Measurements from ENCODE around the gene SOST.
"Not testable (repeated sequence)": the region's sequence is repeated elsewhere in the genome, so short reads cannot be mapped to it uniquely, and the experiment has no call there.

Gene SOST

DNA sequence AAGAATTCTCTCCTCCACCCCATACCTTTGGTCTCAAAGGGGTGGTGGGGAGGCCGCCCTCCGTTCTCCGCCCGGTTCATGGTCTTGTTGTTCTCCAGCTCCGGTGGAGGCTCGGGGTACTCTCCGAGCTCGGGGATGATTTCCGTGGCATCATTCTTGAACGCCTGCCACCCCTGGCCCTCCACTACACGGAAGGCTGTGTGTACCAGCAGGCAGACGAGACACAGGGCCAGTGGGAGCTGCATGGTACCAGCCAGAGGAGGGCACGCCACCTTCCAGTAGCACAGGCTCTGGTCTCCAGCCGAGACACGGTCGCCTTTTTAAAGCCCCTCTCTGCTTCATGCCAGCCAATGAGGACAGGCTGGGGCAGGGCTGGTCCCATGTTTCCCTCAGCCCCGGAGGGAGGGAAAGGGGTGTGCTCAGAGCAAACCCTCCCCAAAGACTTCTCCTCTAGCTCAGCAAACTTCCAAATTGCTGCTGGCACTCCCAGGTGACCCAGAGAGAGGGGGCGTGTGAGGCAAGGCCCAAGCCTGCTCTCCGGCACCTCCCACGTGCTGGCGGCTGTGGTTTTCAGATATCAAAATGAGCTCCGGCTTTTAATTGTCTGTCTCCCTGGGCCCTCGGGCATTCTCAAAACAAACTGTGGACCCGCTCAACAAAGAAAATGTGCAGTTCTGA, at the start of gene SOST:
Gene SOST (minus strand): TSS at position 295 of the 678 bp plus-strand sequence. CDS start 50 bp downstream, at position 245.
- no peak for DNase-seq

- DNase-seq, result no peak
Observed at GRCh38 chr17:43808076-43808475, 49.5 kb upstream of the SOST start.

- no peak for DNase-seq
Observed at GRCh38 chr17:43805117-43805516, 46.5 kb upstream of the SOST start.

DNA sequence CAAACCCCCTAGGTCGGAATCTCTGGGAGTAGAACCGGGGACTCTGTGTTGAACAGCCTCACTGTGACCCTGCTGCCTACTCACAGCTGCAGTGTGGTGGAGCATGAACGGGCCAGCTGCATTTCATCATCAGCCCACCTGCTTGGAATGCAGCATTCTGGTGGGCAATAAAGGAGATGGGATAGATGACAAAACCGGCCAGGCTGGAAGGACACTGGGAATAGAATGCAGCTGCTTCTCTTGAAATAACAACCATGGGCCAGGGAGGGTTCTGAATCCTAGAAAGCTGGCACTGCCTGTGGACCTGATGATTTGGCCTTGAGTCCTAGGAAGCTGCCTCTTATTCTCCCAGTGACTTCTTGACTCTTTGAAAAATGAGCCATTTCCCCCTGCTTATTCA, 45.2 kb upstream of the SOST start:
- DNase-seq, result no peak

DNA sequence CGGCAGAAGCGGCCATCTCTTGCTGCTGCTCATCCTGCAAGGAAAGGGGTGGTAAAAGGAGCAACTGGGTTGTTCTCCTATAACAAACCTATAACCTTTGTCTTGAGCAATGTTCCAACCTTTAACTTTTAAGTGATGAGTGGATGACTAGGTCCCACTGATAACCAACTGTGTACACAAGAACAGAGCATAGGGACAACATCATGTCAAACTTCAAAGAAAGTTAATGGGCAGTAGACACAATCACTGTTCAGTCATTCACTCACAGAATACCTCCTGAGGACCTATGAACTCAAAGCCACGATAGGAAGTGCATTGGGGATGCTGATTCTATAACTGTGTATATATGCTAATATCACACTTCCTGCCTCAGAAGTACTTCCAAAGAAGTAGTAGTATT, 43.3 kb upstream of the SOST start:
- no peak for DNase-seq

DNA sequence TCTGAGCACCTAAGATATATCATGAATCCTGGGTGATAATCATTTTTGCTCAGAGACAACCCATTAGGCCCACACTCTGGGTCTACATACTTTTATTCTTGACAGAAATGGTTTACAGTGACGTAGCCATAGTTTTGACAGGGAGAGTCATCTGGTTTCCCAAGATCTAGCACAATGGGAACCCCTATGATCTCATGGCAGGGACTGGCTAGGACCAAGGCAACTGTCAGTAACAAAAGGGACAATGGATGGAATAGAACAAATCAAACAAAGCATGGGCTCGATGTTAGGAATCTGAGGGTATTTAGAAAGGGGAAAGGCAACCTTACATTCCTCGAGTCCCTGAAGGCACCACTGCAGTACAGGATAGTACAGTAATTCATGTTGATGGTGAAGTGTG, 42.1 kb upstream of the SOST start:
- DNase-seq, result peak in 3 of 58 donors; percentile 18 to 60 (median 35)

- DNase-seq, result no peak
Observed at GRCh38 chr17:43799047-43799446, 40.5 kb upstream of the SOST start.

GRCh38 chr17:43798024-43798423, 39.4 kb upstream of the SOST start:
- not testable (repeated sequence) for DNase-seq

DNA sequence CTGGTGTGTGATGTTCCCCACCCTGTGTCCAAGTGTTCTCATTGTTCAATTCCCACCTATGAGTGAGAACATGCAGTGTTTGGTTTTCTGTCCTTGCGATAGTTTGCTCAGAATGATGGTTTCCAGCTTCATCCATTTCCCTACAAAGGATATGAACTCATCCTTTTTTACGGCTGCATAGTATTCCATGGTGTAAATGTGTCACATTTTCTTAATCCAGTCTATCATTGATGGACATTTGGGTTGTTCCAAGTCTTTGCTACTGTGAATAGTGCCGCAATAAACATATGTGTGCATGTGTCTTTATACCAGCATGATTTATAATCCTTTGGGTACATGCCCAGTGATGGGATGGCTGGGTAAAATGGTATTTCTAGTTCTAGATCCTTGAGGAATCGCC, 34.1 kb upstream of the SOST start:
- DNase-seq, result not testable (repeated sequence)

DNA sequence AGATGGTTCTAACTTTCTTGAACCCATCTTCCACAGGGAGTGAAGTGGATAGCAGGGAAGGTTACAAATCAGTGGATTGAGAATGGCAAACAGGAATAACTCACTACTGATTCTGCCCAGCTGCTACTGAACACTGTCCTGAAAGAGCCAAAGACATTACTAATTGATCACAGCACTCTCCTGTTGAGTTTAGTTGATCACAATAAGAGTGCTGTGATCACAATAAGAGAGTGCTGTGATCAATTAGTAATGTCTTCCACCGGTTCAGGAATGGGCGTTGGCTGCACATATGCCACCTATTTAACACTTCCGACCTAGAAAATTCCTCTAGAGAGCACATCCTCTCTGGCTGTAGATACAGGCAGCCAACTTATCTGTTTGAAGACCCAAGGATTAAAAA, 33.0 kb upstream of the SOST start:
- DNase-seq, result no peak

GRCh38 chr17:43790311-43790940, 31.8 kb upstream of the SOST start:
- peak in 6 of 58 donors; percentile 12 to 39 (median 26) for DNase-seq

GRCh38 chr17:43789482-43789881, 30.9 kb upstream of the SOST start:
- no peak for DNase-seq

DNA sequence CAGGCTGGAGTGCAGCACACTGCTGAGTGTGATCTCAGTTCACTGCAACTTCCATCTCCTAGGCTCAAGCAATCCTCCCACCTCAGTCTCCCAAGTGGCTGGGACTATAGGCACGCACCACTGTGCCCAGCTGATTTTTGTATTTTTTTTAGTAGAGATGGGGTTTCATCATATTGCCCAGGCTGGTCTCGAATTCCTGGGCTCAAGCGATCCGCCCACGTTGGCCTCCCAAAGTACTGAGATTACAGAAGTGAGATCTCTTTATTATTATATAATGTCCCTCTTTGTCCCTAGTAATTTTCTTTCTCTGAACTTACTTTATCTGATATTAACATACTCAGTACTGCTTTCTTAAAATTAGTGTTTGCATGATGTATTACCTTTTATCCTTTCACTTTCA, 29.9 kb upstream of the SOST start:
- no peak for DNase-seq

GRCh38 chr17:43787728-43788127, 29.1 kb upstream of the SOST start:
- no peak for DNase-seq

- DNase-seq, result peak in 4 of 58 donors; percentile 10 to 58 (median 20)
Observed at GRCh38 chr17:43784628-43785101, 26.1 kb upstream of the SOST start.

- DNase-seq, result no peak
Observed at GRCh38 chr17:43784068-43784467, 25.5 kb upstream of the SOST start.

DNA sequence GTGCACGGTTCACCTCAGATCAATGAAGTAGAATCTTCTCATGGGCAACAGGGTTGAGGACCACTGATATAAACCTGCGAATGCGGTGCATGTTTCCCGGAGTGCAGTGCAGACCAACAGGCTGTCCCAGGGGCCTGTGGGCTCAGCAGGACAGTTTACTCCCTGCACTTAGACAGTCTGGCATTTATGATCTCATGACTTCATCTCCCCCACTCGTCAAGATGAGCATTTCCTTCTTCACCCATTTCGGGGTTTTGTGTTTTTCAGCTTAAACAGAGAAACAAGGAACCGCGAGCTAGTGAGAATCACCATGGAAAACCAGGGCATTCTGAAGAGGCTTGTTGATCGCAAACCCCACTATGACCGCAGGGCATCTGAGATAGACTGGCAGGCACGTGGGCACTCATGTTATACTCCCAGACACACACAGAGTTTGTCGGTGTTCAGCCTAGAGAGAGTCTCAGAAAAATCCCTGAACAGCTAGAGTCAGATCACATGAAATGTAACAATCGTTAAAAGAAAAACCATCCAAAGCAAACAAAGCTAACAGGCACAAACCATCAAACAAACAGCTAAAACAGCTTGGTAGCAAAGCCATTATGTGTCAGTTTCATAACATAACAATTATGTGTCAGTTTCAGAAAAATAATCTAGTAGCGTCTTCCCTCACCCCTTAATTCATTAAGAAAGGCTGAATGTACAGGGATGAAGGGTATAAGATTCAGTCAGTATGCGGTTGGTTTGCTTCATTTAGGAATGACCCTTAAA, 24.5 kb upstream of the SOST start:
- DNase-seq, result no peak

DNA sequence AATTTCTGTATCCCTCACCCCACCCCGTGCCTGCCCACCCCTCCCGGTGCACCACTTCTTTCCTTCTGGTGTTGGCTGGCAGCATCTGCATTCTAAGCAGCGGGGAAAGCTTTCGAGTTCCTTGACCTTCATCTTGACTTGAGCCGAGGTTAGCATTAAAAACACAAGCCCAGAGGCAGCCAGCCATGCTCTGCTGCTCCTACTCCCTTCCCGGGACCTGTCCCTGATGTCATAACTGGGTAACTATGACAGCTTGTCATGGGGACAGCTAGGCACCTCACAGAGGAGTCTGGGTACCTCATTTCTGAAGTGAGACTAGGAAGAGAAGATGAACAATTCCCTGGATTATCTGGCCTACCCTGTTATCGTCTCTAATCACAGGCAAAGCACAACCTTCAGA, 21.5 kb upstream of the SOST start, which contains the start of gene CFAP97D1:
Gene CFAP97D1 (plus strand): TSS at position 301 of the 400 bp plus-strand sequence. CDS start 28 bp downstream, at position 329.
- no peak for DNase-seq

- DNase-seq, result peak in 13 of 58 donors; percentile 47 to 73 (median 64)
Observed at GRCh38 chr17:43779145-43780125, 20.8 kb upstream of the SOST start.

DNA sequence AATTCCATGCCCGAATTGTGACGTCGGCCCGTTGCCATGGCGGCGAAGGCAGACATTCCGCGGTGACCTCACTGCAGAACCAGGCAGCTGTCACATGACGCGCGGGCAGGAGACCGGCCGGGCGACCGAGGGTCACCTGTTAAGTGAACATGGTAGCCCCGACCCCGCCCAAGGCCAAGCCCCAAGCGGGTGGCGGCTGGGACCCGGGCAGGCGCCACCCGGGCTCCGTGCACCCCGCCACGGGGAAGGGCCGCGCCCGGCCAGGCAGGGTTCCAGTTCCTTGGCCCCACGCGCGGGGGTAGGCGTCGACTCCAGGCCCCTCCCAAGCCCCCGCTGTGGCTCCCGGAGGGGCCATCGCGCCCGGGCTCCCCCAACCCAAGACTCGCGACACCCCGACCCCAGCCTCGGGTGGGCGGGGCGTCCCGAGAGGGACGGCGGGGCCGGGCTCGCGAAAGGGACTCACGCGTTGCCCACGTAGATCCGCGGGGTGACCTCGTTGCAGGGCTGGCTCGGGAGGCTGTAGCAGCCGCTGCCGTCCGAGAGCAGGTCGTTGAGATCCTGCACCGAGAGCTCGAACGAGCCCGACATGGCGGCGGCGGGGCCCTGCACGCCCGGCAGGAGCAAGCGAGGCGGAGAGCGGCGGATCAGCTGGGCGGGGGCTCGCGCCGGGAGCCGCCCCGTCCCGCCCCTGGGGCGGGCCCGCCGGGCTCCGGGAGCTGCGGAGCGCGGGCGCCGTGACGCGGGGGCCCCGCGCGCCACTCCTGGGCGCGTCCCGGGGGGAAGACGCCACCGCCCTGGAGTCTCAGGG, 19.9 kb upstream of the SOST start, which contains the start of gene DUSP3:
Gene DUSP3 (minus strand): TSS at position 641 of the 808 bp plus-strand sequence. CDS start 53 bp downstream, at position 588.
- DNase-seq, result peak; percentile 46 to 97 (median 84)
